ENCODE results near the gene PPIF.

Gene PPIF

DNA sequence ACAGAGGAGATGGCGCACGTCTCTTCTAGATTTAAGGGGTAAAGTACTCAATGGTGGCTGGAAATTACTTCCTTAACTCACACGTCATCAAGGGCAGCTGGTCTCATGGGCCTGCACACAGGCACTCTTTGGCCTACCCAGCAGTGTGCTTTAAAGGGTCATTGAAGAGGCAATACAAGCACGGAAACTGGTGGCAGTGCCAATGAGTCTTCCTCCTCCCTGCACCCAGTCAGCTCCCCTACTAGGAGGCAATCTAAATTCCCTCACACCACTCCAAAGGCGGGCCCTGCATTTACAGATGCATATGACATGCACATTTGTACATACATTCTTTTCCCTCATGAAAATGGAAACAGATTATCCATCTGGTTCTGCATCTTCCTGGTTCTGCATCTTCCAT is 47.4 kb downstream of the PPIF start:
- H3K4me3 Mint-ChIP-seq = no peak overlapping the region
- no peak overlapping the region for H3K27ac Mint-ChIP-seq

DNA sequence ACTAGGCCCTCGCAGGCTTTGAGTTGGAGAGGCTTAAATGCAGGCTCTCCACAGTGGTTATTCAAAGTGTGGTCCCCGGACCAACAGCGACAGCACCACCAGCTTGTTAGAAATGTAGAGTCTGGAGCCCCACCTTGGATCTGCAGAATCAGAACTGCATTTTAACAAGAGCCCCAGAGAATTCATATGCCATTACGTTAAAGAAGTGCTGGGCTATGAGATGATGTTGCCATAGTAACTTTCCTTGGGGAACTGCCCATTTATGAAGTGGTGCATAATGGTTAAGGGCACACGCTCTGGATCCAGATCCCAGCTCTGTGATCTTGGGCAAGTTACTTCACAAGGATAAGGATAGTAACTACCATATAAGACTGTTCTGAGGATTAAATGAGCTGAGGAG is 49.3 kb downstream of the PPIF start:
- no peak overlapping the region for H3K4me3 Mint-ChIP-seq
- H3K36me3 Mint-ChIP-seq (ENCODE audit: low read depth) = no peaks in the 10 kb centered on the region
- no peak overlapping the region for H3K27ac Mint-ChIP-seq
- H3K4me1 Mint-ChIP-seq (ENCODE audit: low read depth) = no peaks in the 10 kb centered on the region
- H3K27me3 Mint-ChIP-seq (ENCODE audit: low read depth) = peaks cover 4% of the 10 kb centered on the region
- H3K9me3 Mint-ChIP-seq = no peaks in the 10 kb centered on the region

More for the DNA sequence above, 47.4 kb downstream of the PPIF start:
- H3K36me3 Mint-ChIP-seq (ENCODE audit: low read depth) = no peaks in the 10 kb centered on the region
- no peaks in the 10 kb centered on the region for H3K4me1 Mint-ChIP-seq (ENCODE audit: low read depth)
- H3K9me3 Mint-ChIP-seq = no peaks in the 10 kb centered on the region
- peaks cover 4% of the 10 kb centered on the region for H3K27me3 Mint-ChIP-seq (ENCODE audit: low read depth)

DNA sequence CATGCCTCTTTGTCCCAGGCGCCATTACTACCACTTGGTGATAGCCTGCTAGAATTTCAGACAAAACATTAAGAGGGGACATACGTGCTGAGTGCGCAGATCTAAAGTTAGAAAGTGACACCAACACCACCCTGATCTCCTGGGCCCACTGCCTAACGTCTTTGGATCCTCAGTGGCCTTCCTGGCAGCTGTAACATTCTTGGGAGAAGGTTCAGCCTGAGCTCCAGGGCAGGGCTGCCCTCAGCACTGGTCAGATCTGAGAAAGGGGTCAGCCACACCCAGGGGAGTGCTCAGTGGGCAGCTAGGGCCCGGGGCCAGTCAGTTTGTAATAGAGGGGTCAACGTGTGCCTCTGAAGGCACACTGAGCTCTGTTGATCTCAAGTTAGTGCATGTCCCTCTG is 49.8 kb downstream of the PPIF start:
- H3K27ac Mint-ChIP-seq = no peak overlapping the region
- no peaks in the 10 kb centered on the region for H3K36me3 Mint-ChIP-seq (ENCODE audit: low read depth)
- peaks cover 4% of the 10 kb centered on the region for H3K27me3 Mint-ChIP-seq (ENCODE audit: low read depth)
- H3K4me3 Mint-ChIP-seq = no peak overlapping the region
- H3K9me3 Mint-ChIP-seq = no peaks in the 10 kb centered on the region
- H3K4me1 Mint-ChIP-seq (ENCODE audit: low read depth) = no peaks in the 10 kb centered on the region

DNA sequence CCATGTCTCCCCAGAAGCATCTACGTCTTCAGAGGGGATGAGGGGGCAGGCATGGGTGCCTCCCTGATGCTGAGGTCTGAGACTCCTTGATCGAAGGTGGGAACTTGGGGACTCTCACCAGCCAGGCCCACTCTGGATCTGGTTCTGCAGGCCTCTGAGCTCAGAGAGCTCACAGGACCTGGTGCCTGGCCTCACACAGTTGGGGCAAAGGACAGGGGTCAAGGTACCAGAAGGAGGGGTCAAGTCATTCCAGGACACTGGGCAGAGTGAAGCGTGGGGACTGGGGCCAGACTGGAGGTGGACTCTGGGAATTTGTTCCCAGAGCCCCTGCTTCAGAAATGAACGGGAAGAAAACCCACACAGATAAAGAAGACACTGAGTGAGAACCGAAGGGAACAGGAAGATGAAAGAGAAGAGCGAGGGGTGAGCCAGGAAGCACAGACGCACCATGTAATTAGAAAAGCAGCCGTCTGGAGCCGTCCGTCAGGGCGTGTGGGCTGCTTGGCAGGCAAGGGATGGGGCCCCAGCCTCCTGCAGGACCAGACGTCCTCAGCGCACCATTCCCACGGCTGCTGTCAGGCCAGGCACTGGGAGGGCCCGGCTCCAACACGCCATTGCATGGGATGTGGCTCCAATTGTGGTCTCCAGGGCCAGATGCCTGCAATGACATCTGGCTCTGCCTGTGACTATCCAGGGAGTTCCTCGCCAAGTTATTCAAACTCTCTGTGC is 50.5 kb downstream of the PPIF start:
- no peak overlapping the region for H3K4me3 Mint-ChIP-seq
- H3K36me3 Mint-ChIP-seq (ENCODE audit: low read depth) = no peaks in the 10 kb centered on the region
- peaks cover 4% of the 10 kb centered on the region for H3K27me3 Mint-ChIP-seq (ENCODE audit: low read depth)
- H3K27ac Mint-ChIP-seq = no peak overlapping the region
- no peaks in the 10 kb centered on the region for H3K4me1 Mint-ChIP-seq (ENCODE audit: low read depth)
- no peaks in the 10 kb centered on the region for H3K9me3 Mint-ChIP-seq

DNA sequence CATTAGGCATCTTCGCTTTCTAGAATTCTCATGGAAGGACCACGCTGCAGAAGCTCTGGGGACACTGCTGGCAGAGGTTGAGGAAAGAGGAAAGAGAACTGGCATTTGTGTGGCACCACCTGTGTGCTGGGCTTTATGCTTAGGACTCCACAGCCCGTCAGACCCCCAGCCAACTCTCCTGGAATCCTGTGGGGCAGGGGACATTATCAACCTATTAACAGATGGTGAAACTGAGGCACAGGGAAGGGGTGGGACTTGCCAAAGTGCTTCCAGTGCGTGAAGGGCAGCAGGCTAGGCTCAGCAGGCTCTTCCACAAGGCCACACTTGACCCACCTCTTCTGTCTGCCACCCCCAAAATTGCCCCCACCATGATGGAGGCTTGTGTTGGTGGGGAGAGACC is 51.4 kb downstream of the PPIF start:
- H3K27me3 Mint-ChIP-seq (ENCODE audit: low read depth) = peaks cover 4% of the 10 kb centered on the region
- H3K4me1 Mint-ChIP-seq (ENCODE audit: low read depth) = no peaks in the 10 kb centered on the region
- no peak overlapping the region for H3K4me3 Mint-ChIP-seq
- no peaks in the 10 kb centered on the region for H3K36me3 Mint-ChIP-seq (ENCODE audit: low read depth)
- no peaks in the 10 kb centered on the region for H3K9me3 Mint-ChIP-seq
- no peak overlapping the region for H3K27ac Mint-ChIP-seq

DNA sequence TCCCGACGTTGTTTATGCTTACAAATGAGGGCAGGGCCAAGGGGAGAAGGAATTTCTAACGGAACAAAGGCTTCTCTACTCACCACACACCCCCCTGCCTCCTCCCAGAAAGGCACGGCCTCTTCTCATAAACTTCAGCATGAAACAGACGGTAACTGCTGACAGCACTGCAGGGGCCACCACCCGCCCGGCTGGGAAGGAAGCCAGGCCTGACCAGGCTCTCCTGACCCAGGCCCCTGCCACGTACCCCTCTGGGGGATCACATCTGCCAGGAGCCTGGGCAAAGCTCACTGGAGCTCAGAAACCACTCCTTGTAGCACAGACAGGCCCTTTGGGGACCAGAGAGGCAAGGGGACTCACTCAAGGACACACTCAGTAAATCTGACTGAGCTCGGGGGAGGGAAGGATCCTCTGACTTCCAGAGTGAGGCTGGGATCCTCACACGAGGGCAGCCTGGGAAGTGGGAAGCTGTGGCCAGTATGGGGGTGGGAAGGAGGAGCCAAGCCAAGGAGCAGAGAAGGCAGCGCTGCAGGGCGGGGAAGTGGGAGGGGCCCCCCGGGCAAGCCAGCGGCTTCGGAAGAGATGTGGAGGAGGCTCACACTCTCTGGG is 52.1 kb downstream of the PPIF start:
- Mint-ChIP-seq H3K4me1 (ENCODE audit: low read depth) (no peaks in the 10 kb centered on the region), H3K4me3 (no peak overlapping the region), H3K27ac (no peak overlapping the region), H3K9me3 (no peaks in the 10 kb centered on the region), H3K36me3 (ENCODE audit: low read depth) (no peaks in the 10 kb centered on the region), H3K27me3 (ENCODE audit: low read depth) (peaks cover 4% of the 10 kb centered on the region)

DNA sequence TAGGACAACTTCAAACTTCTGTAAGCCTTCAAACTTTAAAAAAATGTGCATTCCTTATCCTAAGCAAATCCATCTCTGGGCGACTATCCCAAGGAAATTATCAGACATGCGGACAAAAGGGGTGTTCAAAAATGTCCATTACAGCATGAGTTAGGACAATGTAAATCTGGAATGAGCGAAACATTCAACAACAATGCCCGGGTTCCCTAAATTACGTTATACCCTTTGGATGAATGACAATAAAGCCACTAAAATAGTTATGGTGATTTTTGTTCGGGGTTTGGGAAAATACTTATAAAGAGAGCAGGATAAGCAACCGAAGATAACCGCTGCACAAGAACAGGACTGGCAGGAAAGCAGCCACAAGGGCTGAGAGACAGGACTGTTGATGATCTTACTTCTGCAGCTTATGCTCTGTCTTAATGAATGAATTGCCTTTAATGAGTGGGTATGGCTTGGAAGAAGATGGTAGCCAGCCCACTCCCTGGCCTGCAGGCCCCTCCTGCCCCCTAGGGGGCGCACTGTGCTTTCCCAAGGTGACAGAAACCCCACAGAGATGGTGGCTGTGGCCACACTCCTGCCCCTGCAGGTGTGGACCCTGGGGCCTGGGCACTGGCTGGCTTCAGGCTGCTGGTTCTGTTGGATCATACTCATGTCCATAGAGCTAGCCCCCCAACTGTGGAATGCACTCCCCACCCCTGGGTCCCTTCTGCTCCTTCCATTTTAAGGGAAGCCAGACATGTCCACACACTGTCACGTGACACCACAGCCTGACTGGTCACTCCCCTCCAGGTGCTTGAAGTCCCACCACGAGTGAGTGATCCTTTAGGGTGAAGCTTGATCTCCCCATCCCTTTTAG is 53.1 kb downstream of the PPIF start:
- Mint-ChIP-seq H3K4me1 (ENCODE audit: low read depth) (no peaks in the 10 kb centered on the region), H3K4me3 (no peak overlapping the region), H3K27ac (no peak overlapping the region), H3K36me3 (ENCODE audit: low read depth) (no peaks in the 10 kb centered on the region), H3K27me3 (ENCODE audit: low read depth) (peaks cover 4% of the 10 kb centered on the region), H3K9me3 (no peaks in the 10 kb centered on the region)

DNA sequence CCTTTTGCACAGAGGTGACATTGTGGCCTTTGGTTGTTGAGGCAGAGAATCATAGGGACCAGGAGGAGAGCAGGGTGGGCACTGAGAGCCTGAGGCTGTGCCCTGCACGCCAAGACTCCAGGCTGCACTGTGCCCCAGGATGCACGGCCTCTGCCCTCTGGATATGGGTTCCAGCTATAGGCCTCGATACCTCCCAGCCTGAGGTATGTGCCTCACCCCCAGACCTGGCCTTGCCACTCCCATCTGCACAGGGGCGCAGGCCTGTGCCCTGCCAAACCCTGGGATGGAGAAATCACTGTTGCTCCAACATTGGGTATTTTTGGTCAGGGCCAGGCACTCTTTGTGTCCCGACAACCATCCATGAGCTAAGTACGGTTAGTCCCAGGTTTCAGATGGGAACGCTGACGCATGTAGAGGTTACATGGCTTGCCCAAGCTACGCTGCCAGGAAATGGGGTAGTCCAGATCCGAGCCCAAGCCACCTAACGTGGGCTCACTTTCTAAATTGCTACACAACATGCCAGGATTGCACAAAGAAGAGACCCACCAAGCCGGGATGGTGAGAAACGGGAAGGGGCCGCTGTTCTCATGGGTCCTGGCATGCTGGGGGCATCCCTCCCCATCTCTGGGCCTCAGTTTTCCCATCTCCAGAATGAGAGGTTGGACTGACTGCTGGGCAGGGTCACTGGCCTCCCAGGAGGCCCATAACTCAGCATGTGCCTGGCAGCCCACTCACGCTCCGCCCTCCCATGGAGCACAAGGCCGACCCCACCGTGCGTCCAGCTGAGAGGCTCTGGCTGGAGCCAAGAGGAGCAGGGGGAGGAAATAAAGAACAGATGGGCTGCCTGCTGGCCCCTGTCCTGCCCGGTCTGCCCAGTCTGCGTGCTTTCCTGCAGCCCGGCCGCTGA is 54.0 kb downstream of the PPIF start:
- H3K4me3 Mint-ChIP-seq = no peak overlapping the region
- H3K27me3 Mint-ChIP-seq (ENCODE audit: low read depth) = no peaks in the 10 kb centered on the region
- H3K27ac Mint-ChIP-seq = no peak overlapping the region
- H3K9me3 Mint-ChIP-seq = no peaks in the 10 kb centered on the region
- no peaks in the 10 kb centered on the region for H3K36me3 Mint-ChIP-seq (ENCODE audit: low read depth)
- no peaks in the 10 kb centered on the region for H3K4me1 Mint-ChIP-seq (ENCODE audit: low read depth)

DNA sequence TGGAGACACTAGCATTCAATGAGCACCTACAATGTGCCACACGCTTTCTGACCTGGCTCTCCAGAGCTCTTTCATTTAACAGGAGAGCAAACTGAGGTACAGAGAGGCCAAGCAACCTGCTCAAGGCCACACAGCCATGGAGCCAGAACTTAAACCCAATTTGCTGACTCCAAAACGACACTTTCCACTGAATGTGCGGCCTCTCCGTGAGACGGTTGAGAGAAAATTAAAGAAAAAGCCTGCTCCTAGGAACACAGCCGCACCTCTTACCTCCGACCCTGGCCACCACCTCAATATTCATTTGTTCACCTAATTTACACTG is 55.3 kb downstream of the PPIF start:
- Mint-ChIP-seq H3K36me3 (ENCODE audit: low read depth) (no peaks in the 10 kb centered on the region), H3K4me3 (no peak overlapping the region)

DNA sequence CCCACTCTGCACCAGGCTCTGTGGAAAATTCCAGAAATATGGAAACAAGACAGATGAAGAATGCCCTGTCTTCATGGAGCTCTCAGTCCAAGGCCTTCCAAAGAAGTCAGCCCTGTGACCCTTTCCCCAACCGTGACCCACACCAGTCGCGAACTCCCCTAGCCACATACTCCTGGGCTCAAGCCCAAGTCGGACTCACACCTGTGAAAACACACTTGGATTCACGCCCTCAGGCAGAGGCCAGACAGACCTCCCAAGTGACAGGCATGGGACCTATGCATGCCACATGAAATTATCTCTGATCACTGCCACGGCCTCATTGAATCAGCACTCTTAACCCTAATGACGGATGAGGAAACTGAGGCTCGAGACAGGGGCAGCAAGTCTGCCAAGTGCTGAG is 55.7 kb downstream of the PPIF start:
- H3K9me3 Mint-ChIP-seq = no peaks in the 10 kb centered on the region
- H3K36me3 Mint-ChIP-seq (ENCODE audit: low read depth) = no peaks in the 10 kb centered on the region
- H3K4me1 Mint-ChIP-seq (ENCODE audit: low read depth) = no peaks in the 10 kb centered on the region
- H3K4me3 Mint-ChIP-seq = no peak overlapping the region
- H3K27ac Mint-ChIP-seq = no peak overlapping the region
- no peaks in the 10 kb centered on the region for H3K27me3 Mint-ChIP-seq (ENCODE audit: low read depth)

More for the DNA sequence above, 55.3 kb downstream of the PPIF start:
- Mint-ChIP-seq H3K9me3 (no peaks in the 10 kb centered on the region), H3K4me1 (ENCODE audit: low read depth) (no peaks in the 10 kb centered on the region), H3K27me3 (ENCODE audit: low read depth) (no peaks in the 10 kb centered on the region), H3K27ac (no peak overlapping the region)

DNA sequence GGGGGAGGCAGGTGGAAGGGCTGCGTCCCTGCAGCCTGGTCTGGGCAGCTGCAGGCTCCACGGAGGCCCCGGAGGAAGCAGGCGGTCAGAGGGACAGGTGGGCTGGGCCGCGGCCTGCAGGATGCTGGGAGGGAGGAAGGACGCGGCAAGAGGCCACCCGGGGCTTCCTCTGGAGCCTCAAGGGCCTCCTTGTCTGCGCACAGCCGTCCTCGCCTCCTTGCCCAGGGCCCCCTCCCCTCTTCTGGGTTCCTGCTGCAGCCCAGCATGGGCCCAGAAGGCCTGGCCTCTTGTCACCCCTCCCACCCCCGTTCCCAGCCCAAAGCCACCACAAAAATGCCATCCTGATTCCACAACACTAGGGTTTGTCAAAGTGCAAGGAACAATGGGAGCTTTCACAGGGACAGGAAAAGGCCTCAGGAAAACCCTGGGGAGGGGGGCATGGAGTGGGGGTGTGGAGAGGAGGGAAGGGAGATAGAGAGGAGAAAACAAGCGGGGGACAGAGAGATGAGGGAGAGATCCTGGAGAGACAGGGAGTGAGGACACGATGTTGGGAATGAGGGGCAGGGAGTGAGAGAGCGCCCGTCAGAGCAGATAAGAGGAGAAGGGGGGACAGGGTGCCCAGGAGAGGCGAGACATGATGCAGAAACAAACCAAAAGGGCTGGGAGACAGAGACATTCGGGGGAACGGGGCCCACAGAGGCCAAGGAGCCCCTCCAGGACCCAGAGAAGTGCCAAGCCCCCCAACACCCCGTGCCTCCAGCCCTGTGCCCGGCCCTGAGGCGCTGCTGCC is 56.4 kb downstream of the PPIF start:
- no peaks in the 10 kb centered on the region for H3K36me3 Mint-ChIP-seq (ENCODE audit: low read depth)
- H3K27me3 Mint-ChIP-seq (ENCODE audit: low read depth) = no peaks in the 10 kb centered on the region
- no peak overlapping the region for H3K4me3 Mint-ChIP-seq
- no peaks in the 10 kb centered on the region for H3K4me1 Mint-ChIP-seq (ENCODE audit: low read depth)
- H3K27ac Mint-ChIP-seq = no peak overlapping the region
- H3K9me3 Mint-ChIP-seq = no peaks in the 10 kb centered on the region

DNA sequence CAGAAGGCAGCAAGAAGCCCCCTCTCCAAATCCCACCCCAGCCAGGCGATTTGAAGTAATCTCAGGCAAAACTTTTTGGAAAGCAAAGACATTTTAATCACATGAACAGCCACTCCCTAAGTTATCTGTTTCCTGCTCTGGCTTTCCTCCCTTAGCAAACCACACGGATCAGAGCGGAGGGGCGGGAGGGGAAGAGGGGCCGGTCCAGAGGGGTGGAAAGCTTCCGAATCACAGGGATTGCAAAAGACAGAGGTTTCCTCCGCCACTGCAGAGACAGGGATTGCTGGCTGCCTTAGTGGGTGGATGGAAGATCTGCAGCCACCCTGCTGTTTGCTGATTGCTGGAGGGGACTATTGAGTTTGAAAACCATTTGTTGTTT is 57.0 kb downstream of the PPIF start:
- Mint-ChIP-seq H3K4me1 (ENCODE audit: low read depth) (no peaks in the 10 kb centered on the region), H3K9me3 (no peaks in the 10 kb centered on the region), H3K27me3 (ENCODE audit: low read depth) (no peaks in the 10 kb centered on the region), H3K36me3 (ENCODE audit: low read depth) (no peaks in the 10 kb centered on the region), H3K27ac (no peak overlapping the region), H3K4me3 (no peak overlapping the region)

DNA sequence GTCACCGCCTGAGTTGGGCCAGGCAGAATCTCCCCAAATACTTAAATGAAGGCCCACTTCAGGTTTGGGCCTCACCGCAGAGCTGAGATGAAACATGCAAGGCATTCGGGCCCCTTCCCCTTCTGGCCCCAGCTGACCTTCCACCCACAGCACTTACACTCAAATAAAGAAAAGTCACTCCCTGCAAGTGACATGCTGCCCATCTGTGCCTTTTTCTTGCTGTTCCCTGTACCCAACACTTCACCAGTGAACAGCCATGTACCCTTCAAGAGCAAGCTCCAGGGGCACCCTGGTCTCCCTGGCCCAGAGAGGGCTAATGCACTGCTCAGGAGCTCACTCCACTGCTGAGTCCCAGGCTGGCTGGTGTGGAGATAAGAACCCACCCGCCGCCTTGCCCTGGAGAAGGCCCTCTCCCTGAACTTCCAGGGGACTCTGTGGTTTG is 57.4 kb downstream of the PPIF start:
- Mint-ChIP-seq H3K9me3 (no peaks in the 10 kb centered on the region), H3K27ac (no peak overlapping the region), H3K36me3 (ENCODE audit: low read depth) (no peaks in the 10 kb centered on the region), H3K27me3 (ENCODE audit: low read depth) (no peaks in the 10 kb centered on the region), H3K4me3 (no peak overlapping the region), H3K4me1 (ENCODE audit: low read depth) (no peaks in the 10 kb centered on the region)
